GM18508 (cell line): ENCODE data around the gene NF1.
"Not testable (repeated sequence)": the region's sequence is repeated elsewhere in the genome, so short reads cannot be mapped to it uniquely, and the experiment has no call there.

ENCODE experiments used
- ATAC-seq: cut with Tn5 transposase; IDR thresholded peaks from one replicate; pipeline ENCODE4 v1.9.1; 2021; ENCODE audit warnings: moderate number of reproducible peaks; ENCODE audit not compliant: insufficient read depth, unreplicated experiment

Gene NF1

GRCh38 chr17:31079731-31080130 is 15.0 kb upstream of the NF1 start:
- no peak for ATAC-seq

- no peak for ATAC-seq
These were observed 9.2 kb upstream of the NF1 start for GRCh38 chr17:31085563-31085962.

- no peak for ATAC-seq
These were observed 5.3 kb upstream of the NF1 start for GRCh38 chr17:31089471-31089870.

GRCh38 chr17:31090650-31091049 is 4.1 kb upstream of the NF1 start:
- not testable (repeated sequence) for ATAC-seq

- no peak for ATAC-seq
These were observed 2.2 kb upstream of the NF1 start for GRCh38 chr17:31092475-31093064.

GRCh38 chr17:31093866-31094599 is 744 bp upstream of the NF1 start:
- ATAC-seq = no peak

- no peak for ATAC-seq
These were observed 694 bp downstream of the NF1 start for GRCh38 chr17:31095236-31096105.

- ATAC-seq = no peak
These were observed 1.3 kb downstream of the NF1 start for GRCh38 chr17:31096106-31096436.

- no peak for ATAC-seq
These were observed 4.2 kb downstream of the NF1 start for GRCh38 chr17:31099016-31099415.

- ATAC-seq = no peak
These were observed 6.2 kb downstream of the NF1 start for GRCh38 chr17:31100840-31101459.

- no peak for ATAC-seq
These were observed 7.2 kb downstream of the NF1 start for GRCh38 chr17:31101943-31102342.

- no peak for ATAC-seq
These were observed 11.2 kb downstream of the NF1 start for GRCh38 chr17:31105991-31106390.

GRCh38 chr17:31111183-31111582 is 16.4 kb downstream of the NF1 start:
- ATAC-seq = no peak

GRCh38 chr17:31112001-31112661 is 17.4 kb downstream of the NF1 start:
- ATAC-seq = no peak

GRCh38 chr17:31113368-31113767 is 18.6 kb downstream of the NF1 start:
- not testable (repeated sequence) for ATAC-seq

GRCh38 chr17:31113939-31114338 is 19.2 kb downstream of the NF1 start:
- ATAC-seq = no peak

- ATAC-seq = no peak
These were observed 20.3 kb downstream of the NF1 start for GRCh38 chr17:31114956-31115555.

- ATAC-seq = no peak
These were observed 21.4 kb downstream of the NF1 start for GRCh38 chr17:31116167-31116566.

- no peak for ATAC-seq
These were observed 28.0 kb downstream of the NF1 start for GRCh38 chr17:31122746-31123145.

- ATAC-seq = no peak
These were observed 31.5 kb downstream of the NF1 start for GRCh38 chr17:31126318-31126717.
